Endothelial cell of umbilical vein (primary cell): ENCODE data around the gene ZIC3. TPM values are rescaled to one million over a fixed set of nuclear protein-coding genes. Genes with fewer than 3 reads are reported as not detected.

Experiments used
- BruUV-seq: library from RNA; stranded (reverse); fragments of 400-500 nt; replicated peaks from 2 replicates; lab custom pipeline; 2021; lab: Mats Ljungman, UMichigan
- CTCF ChIA-PET: fragments of 300-600, 350-600 bp; sonication (Branson Sonifier 250); formaldehyde crosslinking; loops from one replicate; lab custom pipeline; 2021; ENCODE audit warnings: antibody characterized with exemption, inconsistent platforms; lab: Charles Lee
- POLR2A ChIA-PET: fragments of 300-600, 350-600 bp; sonication (Branson Sonifier 250); formaldehyde crosslinking; loops from one replicate; lab custom pipeline; 2021; ENCODE audit warnings: antibody characterized with exemption, inconsistent platforms; lab: Charles Lee
- DNase-seq: peaks from one replicate; pipeline ENCODE4 v3.0.0-alpha.2; 2011; ENCODE audit warnings: low read depth, low spot score
- FAIRE-seq: peaks from 2 replicates; lab custom pipeline; 2011; peaks lifted over from hg19 to GRCh38; lab: Jason Lieb, UNC
- H2AFZ ChIP-seq: 2 replicates; pipeline ENCODE4 v1.6.0; 2012; ENCODE audit warnings: low read depth, low read length, control low read depth, inconsistent platforms
- H3K27ac ChIP-seq: 2 replicates; pipeline ENCODE4 v1.5.1; 2011; ENCODE audit warnings: low read depth, mild to moderate bottlenecking, control low read depth, low read length, moderate library complexity; ENCODE audit not compliant: insufficient read depth
- H3K27me3 ChIP-seq, 2 experiments: 2 replicates each; pipeline versions ENCODE4 v1.6.0 to v1.6.1; 2011; ENCODE audit warnings: low read length in 2 of 2, mixed read lengths in 1 of 2; ENCODE audit not compliant: control insufficient read depth in 2 of 2, insufficient read depth in 2 of 2
- H3K36me3 ChIP-seq, 2 experiments: 2 replicates in 1 of 2; 3 replicates in 1 of 2; pipeline ENCODE4 v1.5.1; 2011; ENCODE audit warnings: low read length in 2 of 2, mild to moderate bottlenecking in 1 of 2, moderate library complexity in 1 of 2; ENCODE audit not compliant: control insufficient read depth in 2 of 2, insufficient read depth in 2 of 2; ENCODE audit errors: extremely low read depth in 1 of 2
- H3K4me1 ChIP-seq: 3 replicates; pipeline ENCODE4 v1.5.1; 2011; ENCODE audit warnings: mild to moderate bottlenecking, low read length; ENCODE audit not compliant: control insufficient read depth, insufficient read depth; ENCODE audit errors: extremely low read depth
- H3K4me2 ChIP-seq: 2 replicates; pipeline ENCODE4 v1.6.1; 2011; ENCODE audit warnings: low read length, control low read depth, mixed read lengths; ENCODE audit not compliant: insufficient read depth
- H3K4me3 ChIP-seq, 3 experiments: fragments of 200-600 bp in 1 of 3; sonication (generic), shearing (Covaris generic) in 1 of 3; replicated peaks in 1 of 3; 2 replicates each; pipeline ENCODE4 v1.5.1; 2011 to 2016; ENCODE audit warnings: control low read depth in 3 of 3, low read length in 3 of 3, mild to moderate bottlenecking in 2 of 3, inconsistent platforms in 1 of 3, low read depth in 1 of 3, moderate library complexity in 1 of 3; ENCODE audit not compliant: insufficient read depth in 1 of 3
- H3K79me2 ChIP-seq: 2 replicates; pipeline ENCODE4 v1.6.0; 2012; ENCODE audit warnings: low read length, inconsistent platforms; ENCODE audit not compliant: control insufficient read depth, insufficient read depth
- H3K9ac ChIP-seq: replicated peaks from 2 replicates; pipeline ENCODE3; 2011; ENCODE audit warnings: low read length, control low read depth; ENCODE audit not compliant: insufficient read depth; ENCODE audit errors: extremely low read depth
- H3K9me1 ChIP-seq: replicated peaks from 3 replicates; pipeline ENCODE4 v1.6.0; 2011; ENCODE audit warnings: mild to moderate bottlenecking, low read length; ENCODE audit not compliant: control insufficient read depth, insufficient read depth; ENCODE audit errors: extremely low read depth
- H3K9me3 ChIP-seq: replicated peaks from 2 replicates; pipeline ENCODE4 v1.5.1; 2012; ENCODE audit warnings: low read length, inconsistent platforms; ENCODE audit not compliant: control insufficient read depth, insufficient read depth
- H4K20me1 ChIP-seq: replicated peaks from 2 replicates; pipeline ENCODE3; 2011; ENCODE audit warnings: mild to moderate bottlenecking, low read length; ENCODE audit not compliant: control insufficient read depth, insufficient read depth; ENCODE audit errors: extremely low read depth
- CTCF ChIP-seq, 2 donors: IDR thresholded peaks; 1 replicate in 1 of 2; 2 replicates in 1 of 2; pipeline ENCODE4 v1.5.1; 2011; ENCODE audit warnings: low read length in 2 of 2, mild to moderate bottlenecking in 2 of 2, moderate library complexity in 2 of 2, control low read depth in 1 of 2, inconsistent platforms in 1 of 2, low read depth in 1 of 2; ENCODE audit not compliant: insufficient read depth in 1 of 2; ENCODE audit errors: extremely low read depth in 1 of 2
- EZH2 ChIP-seq: IDR thresholded peaks from 2 replicates; pipeline ENCODE4 v1.6.1; 2012; ENCODE audit warnings: borderline replicate concordance, low read depth, mild to moderate bottlenecking, moderate library complexity, low read length, inconsistent platforms; ENCODE audit not compliant: severe bottlenecking
- FOS ChIP-seq: IDR thresholded peaks from 2 replicates; pipeline ENCODE4 v1.6.1; 2011; ENCODE audit warnings: mild to moderate bottlenecking, low read length, moderate library complexity, borderline replicate concordance; ENCODE audit not compliant: insufficient read depth
- GATA2 ChIP-seq: IDR thresholded peaks from 2 replicates; pipeline ENCODE4 v1.7.0; 2011; ENCODE audit warnings: low read depth, mild to moderate bottlenecking, moderate library complexity, mixed read lengths, low read length; ENCODE audit not compliant: insufficient read length, insufficient read depth
- JUN ChIP-seq: IDR thresholded peaks from 2 replicates; pipeline ENCODE4 v1.6.1; 2011; ENCODE audit warnings: borderline replicate concordance, low read depth; ENCODE audit not compliant: insufficient read length, insufficient read depth
- MAX ChIP-seq: IDR thresholded peaks from 2 replicates; pipeline ENCODE4 v1.6.1; 2011; ENCODE audit not compliant: insufficient read depth, insufficient read length
- MYC ChIP-seq: IDR thresholded peaks from one replicate; pipeline ENCODE4 v1.6.1; 2011; ENCODE audit warnings: mild to moderate bottlenecking, low read depth, low read length
- POLR2A ChIP-seq: IDR thresholded peaks from 2 replicates; pipeline ENCODE4 v1.6.1; 2012; ENCODE audit warnings: low read depth, mild to moderate bottlenecking, control low read depth, low read length
- POLR2AphosphoS5 ChIP-seq: IDR thresholded peaks from 2 replicates; pipeline ENCODE4 v1.6.1; 2012; ENCODE audit warnings: low read depth, mild to moderate bottlenecking, control low read depth, low read length, moderate library complexity; ENCODE audit not compliant: insufficient read depth
- dilution Hi-C: fragments of 300-500 bp; cut with MboI; formaldehyde crosslinking; loops from one replicate; pipeline ENCODE4 v1.15.0; 2019; ENCODE audit warnings: low sequenced_read_pairs; ENCODE audit not compliant: extremely low pct_ligation_motif_present
- intact Hi-C: fragments of 100-400 bp; cut with micrococcal nuclease; formaldehyde crosslinking; loops from one replicate; pipeline ENCODE4 v1.10.0; 2022
- polyA plus RNA-seq, 4 experiments: library from polyadenylated mRNA; depleted of rRNA in 3 of 4; stranded (reverse) in 3 of 4; unstranded in 1 of 4; fragments of >200 nt; gene quantifications; 2 replicates each; pipeline versions ENCODE4 v1.2.1 to v1.2.3, GENCODE V29; 2011 to 2012; ENCODE audit warnings: missing spikeins in 1 of 4
- total RNA-seq: library from RNA; stranded (reverse); gene quantifications from 2 replicates; pipeline ENCODE4 v1.2.3, GENCODE V29; 2021

Gene ZIC3
- total and polyA plus RNA-seq, 2 donors (not counting 3 experiments of a cell fraction or from before 2014, with no cell fraction given) = not detected

- H3K27ac ChIP-seq = no peak overlapping the region
- FAIRE-seq = no peak
- DNase-seq = no peak
- no peaks in the 10 kb centered on the region for H3K4me1 ChIP-seq
- no peak overlapping the region for H3K9ac ChIP-seq
- no peaks in the 10 kb centered on the region for H4K20me1 ChIP-seq
- dilution Hi-C loops = no loop called here
- no peaks in the 10 kb centered on the region for H3K79me2 ChIP-seq
- H2AFZ ChIP-seq = no peak overlapping the region
- ChIA-PET POLR2A (no interaction called here), CTCF (no interaction called here)
- H3K4me3 ChIP-seq = no peak overlapping the region
- peaks cover 29 to 34% of the 10 kb centered on the region in 2 experiments for H3K27me3 ChIP-seq
- BruUV-seq = no TSS peak
- H3K9me3 ChIP-seq = no peaks in the 10 kb centered on the region
- intact Hi-C loops = no loop called here
- TF ChIP-seq JUN (no peak), MYC (no peak), CTCF (IDR thresholded peaks at IDR 0.05; ENCODE audit: extremely low read depth in 1 of 2, insufficient read depth in 1 of 2, low read depth in 1 of 2, low read length in 2 of 2) (no peak), POLR2A (no peak), POLR2AphosphoS5 (no peak), GATA2 (no peak), EZH2 (no peak), MAX (no peak), FOS (no peak)
- H3K4me2 ChIP-seq = no peak overlapping the region
- H3K9me1 ChIP-seq = no peaks in the 10 kb centered on the region
- H3K36me3 ChIP-seq = no peaks in the 10 kb centered on the region
Observed at GRCh38 chrX:137569470-137569891, 3.6 kb downstream of the ZIC3 start.
